COLO829 (cell line): ENCODE measurements around the gene ZNF521.

Experiments used
- DNase-seq: peaks from one replicate; pipeline ENCODE4 v3.0.0; 2012; ENCODE audit warnings: low spot score

The ZNF521 gene

DNA sequence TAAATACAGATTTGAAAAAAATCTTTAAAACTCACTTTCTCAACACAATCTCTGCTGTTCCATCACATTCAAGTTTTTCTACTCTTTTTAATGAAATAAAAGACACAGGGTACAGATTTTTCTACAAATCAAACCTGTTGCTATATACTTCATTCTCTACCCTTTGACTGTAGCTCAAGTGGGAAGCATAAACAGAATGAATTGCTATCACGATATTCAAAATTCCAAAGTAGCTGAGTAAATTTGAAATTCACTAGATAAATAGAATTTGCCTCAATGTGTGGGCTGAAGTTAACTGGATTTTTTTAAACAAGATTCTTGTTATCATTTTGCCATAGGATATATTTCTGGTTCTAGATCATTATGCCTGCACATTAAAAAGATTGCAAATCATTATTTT lies 185.9 kb downstream of the ZNF521 start:
- no peak for DNase-seq

DNA sequence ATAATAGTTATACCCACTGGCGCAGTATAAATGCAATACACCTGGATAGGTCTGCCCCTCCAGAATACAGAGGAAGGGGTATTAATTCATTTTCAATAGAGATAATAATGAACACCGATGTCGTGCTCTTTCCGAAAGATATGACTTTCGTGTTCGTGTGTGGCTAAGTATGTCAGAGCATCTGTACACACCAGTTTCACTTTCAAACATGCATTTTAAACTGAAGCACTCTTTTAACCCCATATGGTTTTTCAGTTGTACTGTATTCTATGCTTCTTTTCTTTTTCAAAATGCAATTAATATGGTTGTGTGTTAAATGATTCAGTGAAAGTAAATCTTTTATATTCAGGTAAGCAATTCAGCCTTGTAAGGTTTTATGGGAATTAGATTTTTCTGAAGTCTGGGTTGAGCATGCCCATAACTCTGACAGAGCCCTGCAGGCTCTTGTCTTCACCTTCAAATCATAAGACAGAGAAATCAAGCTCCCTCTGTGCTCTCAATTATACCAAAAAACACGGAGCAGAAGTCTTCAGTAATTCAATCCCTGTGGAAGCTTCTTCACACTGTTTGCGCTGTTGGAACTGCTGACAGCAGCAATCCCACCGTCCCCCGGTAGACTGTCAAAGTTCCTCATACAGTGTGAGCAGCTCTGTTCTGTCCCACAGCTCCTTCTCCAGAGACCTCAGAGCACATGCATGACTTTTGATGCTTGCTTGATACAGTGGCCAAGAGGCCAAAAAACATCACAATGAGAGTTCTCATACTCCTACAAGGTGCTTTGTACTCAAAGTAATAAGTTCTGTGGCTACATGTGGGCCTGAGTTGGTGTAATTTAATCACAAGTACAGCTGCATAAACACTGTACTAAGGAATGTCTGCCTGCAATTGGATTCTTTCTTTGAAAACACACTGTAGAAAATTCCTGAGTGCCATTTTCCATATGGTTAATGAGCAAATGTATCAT lies 186.8 kb downstream of the ZNF521 start:
- no peak for DNase-seq

- DNase-seq, result no peak
Measured at GRCh38 chr18:25164211-25164847, 187.6 kb downstream of the ZNF521 start.

GRCh38 chr18:25153426-25153825 lies 198.5 kb downstream of the ZNF521 start:
- no peak for DNase-seq

GRCh38 chr18:25147877-25148488 lies 204.0 kb downstream of the ZNF521 start:
- no peak for DNase-seq

- DNase-seq, result no peak
Measured at GRCh38 chr18:25146512-25146910, 205.5 kb downstream of the ZNF521 start.

DNA sequence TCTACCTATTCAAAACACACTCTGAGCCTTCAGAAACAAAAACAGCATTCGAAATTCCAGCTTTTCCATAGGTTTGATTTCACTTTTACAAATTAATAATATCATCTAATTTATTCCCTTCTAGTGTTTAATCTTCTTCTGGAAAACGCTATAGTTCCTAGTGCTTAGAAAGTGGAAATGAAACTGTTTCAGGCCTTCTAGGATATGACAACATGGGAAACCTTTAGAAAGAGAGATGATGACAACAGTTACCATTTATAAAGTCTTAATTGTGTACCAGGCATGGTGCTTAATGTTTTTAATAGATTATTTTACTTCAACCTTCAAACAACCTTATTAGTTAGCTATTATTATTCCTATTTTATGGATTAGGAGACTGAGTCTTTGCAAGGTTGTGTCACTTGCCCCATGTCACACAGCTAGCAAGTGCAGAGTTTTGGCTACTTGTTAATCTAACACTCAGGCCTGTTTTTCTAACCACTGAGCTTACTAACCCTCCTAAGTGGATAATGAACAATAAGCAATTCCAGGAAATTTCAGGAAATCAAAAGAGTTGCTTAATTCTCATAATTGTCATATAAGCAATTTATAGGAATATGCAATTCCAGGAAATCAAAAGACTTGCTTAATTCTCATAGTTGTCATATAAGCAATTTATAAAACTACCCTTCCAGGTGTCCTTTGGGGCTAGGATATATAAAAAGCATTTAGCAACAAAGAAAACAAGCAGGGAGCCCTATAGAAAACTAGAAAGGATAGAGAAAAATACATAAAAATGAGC lies 206.0 kb downstream of the ZNF521 start:
- no peak for DNase-seq

DNA sequence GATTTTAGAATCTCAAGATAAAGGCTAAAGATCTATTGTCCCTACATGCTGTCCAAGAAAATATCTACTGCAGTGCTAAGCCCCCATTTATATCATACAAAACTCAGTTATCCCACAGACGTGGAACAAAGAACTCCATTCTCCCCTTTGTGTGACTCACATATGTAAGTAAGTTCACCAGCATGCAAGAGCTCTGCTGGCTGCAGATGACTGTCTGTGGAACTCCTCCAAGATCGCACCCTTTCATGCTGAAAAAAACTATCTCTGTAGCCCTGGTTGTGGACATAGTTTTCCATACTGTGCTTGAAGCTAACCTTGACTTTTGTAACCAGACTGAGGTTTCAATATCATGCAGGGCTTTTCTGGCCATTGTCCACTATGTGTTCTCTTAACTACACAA lies 207.1 kb downstream of the ZNF521 start:
- DNase-seq, result peak; percentile 21

DNA sequence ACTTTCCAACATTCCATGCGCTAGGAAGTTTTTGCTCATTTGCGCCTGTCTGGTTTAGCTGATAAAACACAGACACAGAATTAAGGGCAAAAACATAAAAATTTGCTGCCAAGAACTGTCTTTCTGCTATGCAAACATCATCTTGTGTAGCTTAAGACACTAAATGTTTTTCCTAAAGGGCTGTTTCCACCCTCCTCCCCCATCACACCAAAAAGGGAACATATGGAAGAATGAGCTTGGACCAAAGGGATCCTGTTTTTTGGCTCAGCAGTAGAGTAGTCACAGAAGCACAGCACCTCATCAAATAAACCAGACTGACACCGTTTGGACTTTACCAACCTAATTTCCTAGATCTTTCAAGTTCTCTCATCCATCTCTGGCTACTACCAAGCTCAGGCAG lies 210.1 kb downstream of the ZNF521 start:
- DNase-seq, result no peak

DNA sequence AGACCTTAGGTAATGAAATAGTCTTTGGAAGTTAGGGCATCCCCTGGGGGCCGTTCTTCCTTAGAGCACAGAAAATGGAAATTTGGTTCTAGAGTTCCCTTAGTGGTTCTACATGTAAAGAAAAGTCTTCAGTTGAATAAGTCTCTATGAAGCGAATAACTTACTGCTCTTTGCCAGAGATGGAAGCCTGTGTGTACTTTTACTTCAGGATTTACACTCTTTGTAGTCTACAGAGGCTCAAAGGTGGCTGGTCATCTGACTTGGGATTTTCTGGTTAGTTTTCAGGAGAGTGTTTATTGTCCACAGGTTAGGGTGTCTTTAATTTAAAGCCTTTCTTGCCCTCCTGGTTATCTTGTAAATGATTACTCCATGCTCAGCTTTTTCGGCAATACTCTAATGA lies 210.6 kb downstream of the ZNF521 start:
- DNase-seq, result no peak

DNA sequence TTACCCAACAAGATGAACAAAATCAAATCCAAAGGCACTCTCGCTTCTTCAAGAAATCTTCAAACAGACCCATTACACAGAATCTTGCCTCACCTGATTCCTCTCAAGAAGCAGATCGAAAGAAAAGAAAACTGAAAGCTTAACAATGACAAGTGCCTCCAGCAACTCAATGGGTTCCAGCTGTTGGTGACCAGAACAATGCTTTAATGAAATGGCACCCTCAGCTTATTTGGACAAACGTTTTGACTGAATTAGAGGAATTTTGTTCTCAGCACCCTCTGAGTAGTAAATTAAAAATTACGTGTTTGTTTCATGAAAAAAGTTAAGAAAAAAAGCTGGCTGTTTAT lies 211.0 kb downstream of the ZNF521 start:
- no peak for DNase-seq

DNA sequence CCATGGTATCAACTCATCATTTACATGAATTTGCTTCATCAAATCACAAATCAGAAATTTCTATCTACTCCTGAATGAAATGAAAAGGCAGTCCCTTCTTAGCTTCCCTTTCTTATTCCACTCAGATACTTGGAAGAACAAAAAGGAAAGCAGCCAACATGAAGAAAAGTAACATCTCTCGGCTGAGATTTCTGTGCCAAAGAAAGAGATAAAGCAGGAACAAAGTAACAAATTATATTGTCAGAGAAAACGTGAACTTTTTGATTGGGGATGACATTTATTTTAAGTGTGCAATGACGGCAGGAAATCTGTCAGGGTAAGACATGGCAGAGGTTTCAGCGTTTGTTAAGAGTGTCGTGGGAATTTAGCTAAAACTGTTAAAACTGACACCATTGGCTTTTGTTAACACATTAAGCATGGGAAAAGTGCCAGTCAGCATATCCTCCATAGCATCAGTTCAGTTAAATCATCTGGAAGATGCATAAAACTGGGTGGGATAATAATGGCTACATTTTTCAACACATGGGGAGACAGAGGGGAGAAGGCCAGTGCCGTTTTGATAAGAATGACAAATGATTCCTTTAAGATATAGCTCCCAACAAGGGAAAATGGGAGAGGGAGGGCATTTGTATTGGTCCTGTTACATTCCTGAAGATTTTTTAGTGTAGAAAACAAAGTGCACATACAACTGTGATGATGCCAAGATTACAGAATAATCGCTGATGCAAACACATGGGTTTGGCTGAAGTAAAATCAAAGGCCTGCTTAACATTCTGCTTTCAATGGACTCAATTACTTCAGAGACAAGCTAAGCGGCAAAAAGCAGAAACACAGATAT lies 211.6 kb downstream of the ZNF521 start:
- DNase-seq, result no peak

- no peak for DNase-seq
Measured at GRCh38 chr18:25137197-25137472, 214.8 kb downstream of the ZNF521 start.

- DNase-seq, result no peak
Measured at GRCh38 chr18:25136416-25137196, 215.4 kb downstream of the ZNF521 start.

DNA sequence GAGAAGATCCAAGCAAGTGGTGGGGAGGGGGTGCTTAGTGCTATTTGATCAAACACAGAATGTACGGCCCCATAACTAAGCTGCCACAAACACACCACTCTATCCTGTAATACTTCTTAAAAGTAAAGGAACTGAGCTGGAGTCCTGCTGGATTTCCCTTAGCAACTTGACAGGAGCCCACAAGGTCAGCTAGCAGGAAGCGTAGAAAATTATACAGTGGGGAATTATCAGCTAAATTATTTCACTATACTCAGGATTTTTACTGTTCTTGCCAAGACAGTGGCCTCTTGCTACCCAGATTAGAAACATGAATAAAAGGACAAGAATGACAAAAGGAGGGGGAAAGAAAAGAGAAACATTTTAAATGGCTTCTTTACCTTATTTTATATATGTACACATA lies 217.1 kb downstream of the ZNF521 start:
- no peak for DNase-seq

GRCh38 chr18:25133879-25134278 lies 218.1 kb downstream of the ZNF521 start:
- no peak for DNase-seq

- DNase-seq, result no peak
Measured at GRCh38 chr18:25132786-25133496, 219.0 kb downstream of the ZNF521 start.

DNA sequence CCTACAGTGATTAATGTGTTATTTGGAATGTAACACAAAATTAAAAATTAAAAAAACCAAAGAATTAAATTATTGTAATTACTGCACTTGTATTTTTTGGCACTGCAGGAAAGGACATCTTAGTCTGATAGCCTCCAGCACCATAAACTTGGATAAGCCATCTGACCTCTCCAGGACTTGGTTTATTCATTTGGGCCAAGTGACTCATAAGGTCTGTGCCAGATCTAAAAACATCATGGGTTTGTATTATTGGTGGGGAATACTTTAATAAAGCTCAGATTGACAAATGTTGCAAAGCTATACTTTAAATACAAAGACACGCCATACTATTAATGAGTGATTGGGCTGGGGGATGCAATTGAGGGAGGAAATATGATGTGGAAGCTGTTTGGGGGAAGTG lies 225.2 kb downstream of the ZNF521 start:
- no peak for DNase-seq

DNA sequence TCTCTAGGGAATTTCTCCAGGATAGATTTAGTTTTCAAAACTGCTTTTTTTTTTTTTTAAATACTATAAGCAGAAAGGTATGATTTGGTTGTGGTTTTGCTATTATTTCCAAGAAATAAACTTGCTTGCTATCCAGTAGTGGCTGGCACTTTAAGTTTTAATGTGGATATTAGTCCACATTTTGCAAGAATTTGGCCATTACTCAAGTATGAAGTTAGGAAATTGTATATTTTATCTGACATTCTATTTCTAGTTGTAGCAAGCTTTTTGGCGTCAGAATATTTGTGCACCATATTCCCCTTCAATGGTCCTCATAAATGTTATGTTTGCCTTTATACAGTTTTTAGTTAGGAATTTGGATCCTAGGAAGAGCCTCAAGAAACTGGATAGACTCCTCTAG lies 226.3 kb downstream of the ZNF521 start:
- no peak for DNase-seq
